ENCODE results near the gene ZFAND2B. TPM values are rescaled to one million over a fixed set of nuclear protein-coding genes. Genes with fewer than 3 reads are reported as not detected.

The ZFAND2B gene
- polyA plus RNA-seq, 1 experiment: 24.5 TPM

- Histone ChIP-seq H3K4me3 (ENCODE audit: low read depth, low read length) (no peak overlapping the region), H3K9me3 (ENCODE audit: control insufficient read depth, insufficient read depth, low read length) (no peaks in the 10 kb centered on the region; the same call in 1 of the 2 replicates), H3K27me3 (ENCODE audit: control insufficient read depth, insufficient read depth, low read length) (no peaks in the 10 kb centered on the region), H3K27ac (ENCODE audit: low read depth, low read length) (no peak overlapping the region)
- no peak for TF ChIP-seq CTCF (IDR thresholded peaks at IDR 0.05; ENCODE audit: low read depth, low read length)
- DNase-seq (ENCODE audit: low read depth, low spot score): no peak
- ChIA-PET CTCF (interaction anchor here (1.0 to 2.0 kb wide), 3 partner anchors 10 to 114 kb away, joined by 3 to 15 read pairs (median 6); partner anchors contain the start of gene SLC23A3), POLR2A (interaction anchor here (1.1 kb wide), 1 partner anchor 16 kb away, joined by 5 read pairs; no protein-coding TSS in a partner anchor)
Measured at GRCh38 chr2:219180961-219181360, 25.6 kb upstream of the ZFAND2B start.

GRCh38 chr2:219181531-219181930, 25.1 kb upstream of the ZFAND2B start:
- Histone ChIP-seq H3K27me3 (ENCODE audit: control insufficient read depth, insufficient read depth, low read length) (no peaks in the 10 kb centered on the region), H3K4me3 (ENCODE audit: low read depth, low read length) (no peak overlapping the region), H3K27ac (ENCODE audit: low read depth, low read length) (no peak overlapping the region), H3K9me3 (ENCODE audit: control insufficient read depth, insufficient read depth, low read length) (no peaks in the 10 kb centered on the region; the same call in 1 of the 2 replicates)
- CTCF ChIA-PET: interaction anchor here (1.0 to 2.0 kb wide), 3 partner anchors 11 to 114 kb away, joined by 3 to 15 read pairs (median 6); partner anchors contain the start of gene SLC23A3
- POLR2A ChIA-PET: interaction anchor here (0.6 to 1.1 kb wide), 2 partner anchors 16 to 127 kb away, joined by 4 to 5 read pairs; no protein-coding TSS in a partner anchor
- TF ChIP-seq CTCF (IDR thresholded peaks at IDR 0.05; ENCODE audit: low read depth, low read length): no peak
- DNase-seq (ENCODE audit: low read depth, low spot score): no peak

GRCh38 chr2:219182331-219183150, 24.0 kb upstream of the ZFAND2B start:
- Histone ChIP-seq H3K9me3 (ENCODE audit: control insufficient read depth, insufficient read depth, low read length) (no peaks in the 10 kb centered on the region), H3K27ac (ENCODE audit: low read depth, low read length) (no peak overlapping the region), H3K4me3 (ENCODE audit: low read depth, low read length) (no peak overlapping the region), H3K27me3 (ENCODE audit: control insufficient read depth, insufficient read depth, low read length) (no peaks in the 10 kb centered on the region)
- DNase-seq (ENCODE audit: low read depth, low spot score): no peak
- ChIA-PET POLR2A (interaction anchor here (0.9 kb wide), 1 partner anchor 11 kb away, joined by 3 read pairs; no protein-coding TSS in a partner anchor), CTCF (interaction anchor here (0.7 to 2.0 kb wide), 4 partner anchors 12 to 170 kb away, joined by 3 to 15 read pairs (median 5); partner anchors contain the start of gene SLC23A3)
- no peak for TF ChIP-seq CTCF (IDR thresholded peaks at IDR 0.05; ENCODE audit: low read depth, low read length)

GRCh38 chr2:219183151-219183772, 23.3 kb upstream of the ZFAND2B start:
- no peak for TF ChIP-seq CTCF (IDR thresholded peaks at IDR 0.05; ENCODE audit: low read depth, low read length)
- POLR2A ChIA-PET: no interaction called here
- Histone ChIP-seq H3K4me3 (ENCODE audit: low read depth, low read length) (no peak overlapping the region), H3K27me3 (ENCODE audit: control insufficient read depth, insufficient read depth, low read length) (no peaks in the 10 kb centered on the region), H3K27ac (ENCODE audit: low read depth, low read length) (no peak overlapping the region), H3K9me3 (ENCODE audit: control insufficient read depth, insufficient read depth, low read length) (no peaks in the 10 kb centered on the region)
- DNase-seq (ENCODE audit: low read depth, low spot score): no peak
- CTCF ChIA-PET: interaction anchor here (0.7 to 1.8 kb wide), 3 partner anchors 24 to 170 kb away, joined by 3 to 4 read pairs (median 3); no protein-coding TSS in a partner anchor
